Left ventricle myocardium inferior (tissue), 1 donor: ENCODE measurements around the gene IL33. TPM values are rescaled to one million over a fixed set of nuclear protein-coding genes. Genes with fewer than 3 reads are reported as not detected.
A peak's percentile ranks its signal among the peaks of the same experiment; 100 is the strongest.

Source experiments
- DNase-seq: peaks from one replicate; pipeline ENCODE4 v3.0.0-alpha.2; 2020
- H3K27ac ChIP-seq: fragments of 200-600 bp; replicated peaks from 2 replicates; pipeline ENCODE4 v1.8.0; 2021
- H3K27me3 ChIP-seq: fragments of 200-600 bp; 2 replicates; pipeline ENCODE4 v1.8.0; 2021; ENCODE audit warnings: low read depth
- H3K36me3 ChIP-seq: fragments of 200-600 bp; 2 replicates; pipeline ENCODE4 v1.8.0; 2021
- H3K4me1 ChIP-seq: fragments of 200-600 bp; 2 replicates; pipeline ENCODE4 v1.8.0; 2021
- H3K4me3 ChIP-seq: fragments of 200-600 bp; 2 replicates; pipeline ENCODE4 v1.8.0; 2021; ENCODE audit warnings: mild to moderate bottlenecking, moderate library complexity
- H3K9me3 ChIP-seq: fragments of 200-600 bp; replicated peaks from 2 replicates; pipeline ENCODE4 v1.8.0; 2021
- intact Hi-C: fragments of 100-400 bp; cut with micrococcal nuclease; formaldehyde crosslinking; loops from one replicate; pipeline ENCODE4 v1.11.0; 2022
- total RNA-seq: library from RNA; stranded (reverse); fragmentation: NEBNext Ultra II Directional; extraction: Animal tissue kit (Norgen Biotek cat#: 25700); gene quantifications from one replicate; pipeline ENCODE4 v1.2.1, GENCODE V29; 2021
- TF ChIP-seq, protein P1 (sequence below): fragments of 200-600 bp; IDR thresholded peaks from 2 replicates; pipeline ENCODE4 v1.8.0; 2021; ENCODE audit warnings: antibody characterized with exemption, mild to moderate bottlenecking, borderline replicate concordance
- donor health status: DM: no; HTN: yes; CAD: no; lungs with severe emphysema.

Gene IL33
- total RNA-seq, 1 donor from 2014 or later: 27.1 TPM

DNA sequence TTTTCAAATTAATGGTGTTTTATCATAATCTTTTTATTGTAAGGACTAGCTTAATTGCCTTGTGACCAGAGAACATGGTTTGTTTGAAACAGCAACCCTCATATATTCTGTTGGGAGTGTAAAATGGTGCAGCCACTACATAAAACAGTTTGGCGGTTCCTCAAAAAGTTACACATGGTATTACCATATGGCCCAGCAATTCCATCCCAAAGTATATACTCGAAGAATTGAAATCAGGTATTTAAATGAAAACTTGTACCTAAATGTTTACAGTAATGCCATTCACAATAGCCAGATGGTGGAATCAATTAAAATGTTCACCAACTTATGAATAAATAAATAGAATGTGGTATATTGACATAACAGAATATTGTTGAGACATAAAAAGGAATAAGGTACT is 14.8 kb upstream of the IL33 start:
- no peak overlapping the region for H3K4me3 ChIP-seq
- intact Hi-C loops: no loop called here
- peaks cover 16% of the 10 kb centered on the region for H3K4me1 ChIP-seq
- peaks cover 6% of the 10 kb centered on the region for H3K9me3 ChIP-seq
- no peak overlapping the region for H3K27ac ChIP-seq
- TF ChIP-seq, protein P1, sequence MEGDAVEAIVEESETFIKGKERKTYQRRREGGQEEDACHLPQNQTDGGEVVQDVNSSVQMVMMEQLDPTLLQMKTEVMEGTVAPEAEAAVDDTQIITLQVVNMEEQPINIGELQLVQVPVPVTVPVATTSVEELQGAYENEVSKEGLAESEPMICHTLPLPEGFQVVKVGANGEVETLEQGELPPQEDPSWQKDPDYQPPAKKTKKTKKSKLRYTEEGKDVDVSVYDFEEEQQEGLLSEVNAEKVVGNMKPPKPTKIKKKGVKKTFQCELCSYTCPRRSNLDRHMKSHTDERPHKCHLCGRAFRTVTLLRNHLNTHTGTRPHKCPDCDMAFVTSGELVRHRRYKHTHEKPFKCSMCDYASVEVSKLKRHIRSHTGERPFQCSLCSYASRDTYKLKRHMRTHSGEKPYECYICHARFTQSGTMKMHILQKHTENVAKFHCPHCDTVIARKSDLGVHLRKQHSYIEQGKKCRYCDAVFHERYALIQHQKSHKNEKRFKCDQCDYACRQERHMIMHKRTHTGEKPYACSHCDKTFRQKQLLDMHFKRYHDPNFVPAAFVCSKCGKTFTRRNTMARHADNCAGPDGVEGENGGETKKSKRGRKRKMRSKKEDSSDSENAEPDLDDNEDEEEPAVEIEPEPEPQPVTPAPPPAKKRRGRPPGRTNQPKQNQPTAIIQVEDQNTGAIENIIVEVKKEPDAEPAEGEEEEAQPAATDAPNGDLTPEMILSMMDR: no peak
- DNase-seq: no peak
- no peaks in the 10 kb centered on the region for H3K36me3 ChIP-seq
- H3K27me3 ChIP-seq: no peaks in the 10 kb centered on the region

DNA sequence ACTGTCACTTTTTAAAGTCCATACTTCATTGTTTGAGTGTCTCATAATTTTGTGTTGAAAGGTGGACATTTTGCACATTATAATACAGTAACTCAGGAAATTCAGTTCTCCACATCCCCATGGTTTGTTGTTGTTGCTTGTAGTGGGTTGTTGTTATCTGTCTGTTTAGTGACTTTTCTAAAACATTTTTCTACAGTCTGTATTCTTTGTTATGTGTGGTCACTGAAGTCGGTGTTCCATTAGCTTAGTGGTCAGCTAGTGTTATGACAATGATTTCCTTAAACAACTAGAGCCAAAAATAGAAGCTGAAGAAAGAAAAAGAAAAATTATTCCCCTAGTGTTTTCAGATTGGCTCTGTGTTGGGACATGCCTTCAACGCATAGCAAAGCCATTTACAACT is 5.6 kb upstream of the IL33 start:
- Histone ChIP-seq H3K27me3 (no peaks in the 10 kb centered on the region), H3K27ac (no peak overlapping the region), H3K4me1 (no peaks in the 10 kb centered on the region), H3K4me3 (no peak overlapping the region), H3K9me3 (peaks cover 57% of the 10 kb centered on the region), H3K36me3 (no peaks in the 10 kb centered on the region)
- TF ChIP-seq, protein P1: no peak
- intact Hi-C loops: no loop called here
- DNase-seq: no peak

- H3K27ac ChIP-seq: no peak overlapping the region
- no peak overlapping the region for H3K4me3 ChIP-seq
- peaks cover 4% of the 10 kb centered on the region for H3K4me1 ChIP-seq
- no peaks in the 10 kb centered on the region for H3K36me3 ChIP-seq
- intact Hi-C loops: no loop called here
- H3K9me3 ChIP-seq: peaks cover 40% of the 10 kb centered on the region
- H3K27me3 ChIP-seq: no peaks in the 10 kb centered on the region
- no peak for DNase-seq
- TF ChIP-seq, protein P1: no peak
Measured at GRCh38 chr9:6212722-6213375, 2.8 kb upstream of the IL33 start.

DNA sequence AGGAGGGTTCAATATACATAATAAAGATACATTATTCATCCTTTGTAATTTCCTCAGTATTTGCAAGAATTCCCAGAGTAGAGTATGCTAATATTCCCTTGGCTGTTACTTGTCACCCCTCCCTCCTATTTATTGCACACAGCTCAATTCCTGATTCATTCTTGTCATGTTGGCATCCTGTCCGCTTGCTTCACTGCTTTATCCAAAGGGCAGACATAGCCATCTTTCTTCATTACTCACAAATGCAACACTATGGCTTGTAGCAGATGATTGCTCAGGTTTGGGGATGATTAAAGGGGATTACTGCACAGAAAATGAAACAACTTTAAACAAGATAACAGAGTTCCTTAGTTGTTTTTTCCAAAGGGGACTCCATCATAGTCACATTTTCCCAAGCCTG is 1.2 kb upstream of the IL33 start:
- Histone ChIP-seq H3K4me3 (no peak overlapping the region), H3K36me3 (no peaks in the 10 kb centered on the region), H3K27ac (peak overlapping the region; percentile 83), H3K4me1 (peaks cover 13% of the 10 kb centered on the region), H3K27me3 (no peaks in the 10 kb centered on the region), H3K9me3 (peaks cover 24% of the 10 kb centered on the region)
- intact Hi-C loops: no loop called here
- no peak for DNase-seq
- TF ChIP-seq, protein P1: no peak

DNA sequence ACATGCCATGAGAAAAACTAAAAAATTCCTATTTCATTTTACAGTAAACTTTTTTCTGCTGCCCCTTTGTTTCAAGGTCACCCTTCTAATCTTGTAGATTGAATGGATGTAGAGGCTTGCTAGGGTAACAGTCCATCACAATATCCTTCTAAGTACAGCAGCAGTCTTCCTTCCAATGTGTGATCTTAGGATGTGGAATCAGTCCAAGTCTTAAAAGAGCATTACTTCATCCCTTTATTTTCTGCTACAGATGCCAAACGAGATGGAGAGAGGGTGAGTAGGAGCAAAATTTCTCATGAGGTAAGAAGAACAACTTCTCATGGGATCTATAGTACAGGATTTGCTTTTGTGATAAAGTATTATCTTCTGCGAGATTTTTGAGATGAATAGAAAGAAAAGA is 704 bp upstream of the IL33 start:
- H3K27me3 ChIP-seq: no peaks in the 10 kb centered on the region
- no peak for DNase-seq
- intact Hi-C loops: no loop called here
- peaks cover 18% of the 10 kb centered on the region for H3K4me1 ChIP-seq
- H3K4me3 ChIP-seq: peak overlapping the region; percentile 60
- H3K27ac ChIP-seq: peak overlapping the region; percentile 83
- TF ChIP-seq, protein P1: no peak
- H3K9me3 ChIP-seq: peaks cover 20% of the 10 kb centered on the region
- no peaks in the 10 kb centered on the region for H3K36me3 ChIP-seq
